ENCODE results near the gene FHL2. TPM values are rescaled to one million over a fixed set of nuclear protein-coding genes. Genes with fewer than 3 reads are reported as not detected.

Gene FHL2
- total and polyA plus RNA-seq, 2 of the 13 experiments (the other 11 are each of a cell fraction or from before 2014, with no cell fraction given): 1.9 to 74.8 TPM

DNA sequence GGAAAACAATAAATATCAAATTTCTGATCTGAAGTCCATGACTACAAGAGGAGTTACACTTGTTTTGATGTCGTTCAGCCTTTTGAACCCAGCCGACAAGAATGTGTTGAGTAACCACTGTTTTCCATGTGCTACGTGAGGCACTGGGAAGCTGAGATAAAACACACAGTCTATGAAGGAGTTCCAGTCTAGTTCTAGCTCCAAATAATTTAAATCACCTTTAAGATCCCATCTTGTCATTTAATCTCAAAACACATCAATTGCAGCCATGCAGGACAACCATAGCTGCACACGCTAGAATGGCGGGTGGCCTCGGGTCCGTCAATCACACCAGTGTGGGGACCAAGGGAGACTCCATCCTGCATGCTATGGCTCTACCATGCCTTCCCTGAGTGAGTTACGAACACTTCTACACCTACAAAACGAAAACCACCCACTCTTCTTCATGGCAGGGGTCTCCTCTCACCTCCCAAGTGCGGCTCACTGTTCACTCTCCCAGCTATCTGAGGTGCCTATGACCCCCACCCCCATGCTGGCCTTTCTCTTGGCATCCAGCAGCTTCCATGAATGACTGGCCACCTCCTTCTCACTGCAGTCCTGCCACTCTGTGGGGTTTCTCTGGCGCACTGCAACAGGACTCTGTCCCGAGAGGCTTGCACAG is 3.8 kb downstream of the FHL2 start (continued):
- TF ChIP-seq, protein P1, sequence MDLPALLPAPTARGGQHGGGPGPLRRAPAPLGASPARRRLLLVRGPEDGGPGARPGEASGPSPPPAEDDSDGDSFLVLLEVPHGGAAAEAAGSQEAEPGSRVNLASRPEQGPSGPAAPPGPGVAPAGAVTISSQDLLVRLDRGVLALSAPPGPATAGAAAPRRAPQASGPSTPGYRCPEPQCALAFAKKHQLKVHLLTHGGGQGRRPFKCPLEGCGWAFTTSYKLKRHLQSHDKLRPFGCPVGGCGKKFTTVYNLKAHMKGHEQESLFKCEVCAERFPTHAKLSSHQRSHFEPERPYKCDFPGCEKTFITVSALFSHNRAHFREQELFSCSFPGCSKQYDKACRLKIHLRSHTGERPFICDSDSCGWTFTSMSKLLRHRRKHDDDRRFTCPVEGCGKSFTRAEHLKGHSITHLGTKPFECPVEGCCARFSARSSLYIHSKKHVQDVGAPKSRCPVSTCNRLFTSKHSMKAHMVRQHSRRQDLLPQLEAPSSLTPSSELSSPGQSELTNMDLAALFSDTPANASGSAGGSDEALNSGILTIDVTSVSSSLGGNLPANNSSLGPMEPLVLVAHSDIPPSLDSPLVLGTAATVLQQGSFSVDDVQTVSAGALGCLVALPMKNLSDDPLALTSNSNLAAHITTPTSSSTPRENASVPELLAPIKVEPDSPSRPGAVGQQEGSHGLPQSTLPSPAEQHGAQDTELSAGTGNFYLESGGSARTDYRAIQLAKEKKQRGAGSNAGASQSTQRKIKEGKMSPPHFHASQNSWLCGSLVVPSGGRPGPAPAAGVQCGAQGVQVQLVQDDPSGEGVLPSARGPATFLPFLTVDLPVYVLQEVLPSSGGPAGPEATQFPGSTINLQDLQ (CRISPR knock-in tag; IDR thresholded peaks at IDR 0.05): no peak
- TF ChIP-seq ZSCAN22 (CRISPR knock-in tag; IDR thresholded peaks at IDR 0.05): no peak
- no peak for TF ChIP-seq ZNF883 (CRISPR knock-in tag; IDR thresholded peaks at IDR 0.05; ENCODE audit: not compliant biosample characterization)
- TF ChIP-seq NFE2L1 (CRISPR knock-in tag; IDR thresholded peaks at IDR 0.05; ENCODE audit: borderline replicate concordance): no peak
- TF ChIP-seq ZNF253 (CRISPR knock-in tag; IDR thresholded peaks at IDR 0.05; ENCODE audit: borderline replicate concordance): no peak
- TF ChIP-seq MTA3 (CRISPR knock-in tag; IDR thresholded peaks at IDR 0.05): no peak
- TF ChIP-seq ATRX (CRISPR knock-in tag; IDR thresholded peaks at IDR 0.05; ENCODE audit: borderline replicate concordance): no peak
- peak; percentile 41; the same call in 1 of the 2 replicates for TF ChIP-seq RBFOX2 (IDR thresholded peaks at IDR 0.05; ENCODE audit: low read depth, low read length)
- no peak for TF ChIP-seq ZNF205 (CRISPR knock-in tag; IDR thresholded peaks at IDR 0.05)
- TF ChIP-seq SP4 (CRISPR knock-in tag; IDR thresholded peaks at IDR 0.05): no peak
- TF ChIP-seq TCF7L2 (IDR thresholded peaks at IDR 0.05; ENCODE audit: low read depth, low read length): 0 out of 2 replicates have a peak, but pooled peaks have one; percentile 36
- no peak for TF ChIP-seq DMTF1 (CRISPR knock-in tag; IDR thresholded peaks at IDR 0.05)
- TF ChIP-seq, protein P2, sequence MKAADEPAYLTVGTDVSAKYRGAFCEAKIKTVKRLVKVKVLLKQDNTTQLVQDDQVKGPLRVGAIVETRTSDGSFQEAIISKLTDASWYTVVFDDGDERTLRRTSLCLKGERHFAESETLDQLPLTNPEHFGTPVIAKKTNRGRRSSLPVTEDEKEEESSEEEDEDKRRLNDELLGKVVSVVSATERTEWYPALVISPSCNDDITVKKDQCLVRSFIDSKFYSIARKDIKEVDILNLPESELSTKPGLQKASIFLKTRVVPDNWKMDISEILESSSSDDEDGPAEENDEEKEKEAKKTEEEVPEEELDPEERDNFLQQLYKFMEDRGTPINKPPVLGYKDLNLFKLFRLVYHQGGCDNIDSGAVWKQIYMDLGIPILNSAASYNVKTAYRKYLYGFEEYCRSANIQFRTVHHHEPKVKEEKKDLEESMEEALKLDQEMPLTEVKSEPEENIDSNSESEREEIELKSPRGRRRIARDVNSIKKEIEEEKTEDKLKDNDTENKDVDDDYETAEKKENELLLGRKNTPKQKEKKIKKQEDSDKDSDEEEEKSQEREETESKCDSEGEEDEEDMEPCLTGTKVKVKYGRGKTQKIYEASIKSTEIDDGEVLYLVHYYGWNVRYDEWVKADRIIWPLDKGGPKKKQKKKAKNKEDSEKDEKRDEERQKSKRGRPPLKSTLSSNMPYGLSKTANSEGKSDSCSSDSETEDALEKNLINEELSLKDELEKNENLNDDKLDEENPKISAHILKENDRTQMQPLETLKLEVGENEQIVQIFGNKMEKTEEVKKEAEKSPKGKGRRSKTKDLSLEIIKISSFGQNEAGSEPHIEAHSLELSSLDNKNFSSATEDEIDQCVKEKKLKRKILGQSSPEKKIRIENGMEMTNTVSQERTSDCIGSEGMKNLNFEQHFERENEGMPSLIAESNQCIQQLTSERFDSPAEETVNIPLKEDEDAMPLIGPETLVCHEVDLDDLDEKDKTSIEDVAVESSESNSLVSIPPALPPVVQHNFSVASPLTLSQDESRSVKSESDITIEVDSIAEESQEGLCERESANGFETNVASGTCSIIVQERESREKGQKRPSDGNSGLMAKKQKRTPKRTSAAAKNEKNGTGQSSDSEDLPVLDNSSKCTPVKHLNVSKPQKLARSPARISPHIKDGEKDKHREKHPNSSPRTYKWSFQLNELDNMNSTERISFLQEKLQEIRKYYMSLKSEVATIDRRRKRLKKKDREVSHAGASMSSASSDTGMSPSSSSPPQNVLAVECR (CRISPR knock-in tag; IDR thresholded peaks at IDR 0.05; ENCODE audit: borderline replicate concordance): no peak
- TF ChIP-seq MLXIP (CRISPR knock-in tag; IDR thresholded peaks at IDR 0.05; ENCODE audit: borderline replicate concordance): no peak
- TF ChIP-seq SATB2 (CRISPR knock-in tag; IDR thresholded peaks at IDR 0.05): no peak

All from HepG2 (cell line).